Effector CD4-positive, alpha-beta T cell (primary cell): ENCODE results near the gene CCDC70. TPM values are rescaled to one million over a fixed set of nuclear protein-coding genes. Genes with fewer than 3 reads are reported as not detected.
A peak's percentile ranks its signal among the peaks of the same experiment; 100 is the strongest.
"Not testable (repeated sequence)": the region's sequence is repeated elsewhere in the genome, so short reads cannot be mapped to it uniquely, and the experiment has no call there.

Experiments used
- DNase-seq: peaks from one replicate; pipeline ENCODE4 v3.0.0-alpha.2; 2020
- total RNA-seq: gene quantifications from one replicate; lab custom pipeline; 2026; lab: John Stamatoyannopoulos, UW

Gene CCDC70
- not detected for total RNA-seq

GRCh38 chr13:51861723-51862300 is at the start of gene CCDC70:
TSS of gene CCDC70 (plus strand) at chr13:51861969. CDS start at chr13:51865412, 3,443 bp downstream.
- no peak for DNase-seq

DNA sequence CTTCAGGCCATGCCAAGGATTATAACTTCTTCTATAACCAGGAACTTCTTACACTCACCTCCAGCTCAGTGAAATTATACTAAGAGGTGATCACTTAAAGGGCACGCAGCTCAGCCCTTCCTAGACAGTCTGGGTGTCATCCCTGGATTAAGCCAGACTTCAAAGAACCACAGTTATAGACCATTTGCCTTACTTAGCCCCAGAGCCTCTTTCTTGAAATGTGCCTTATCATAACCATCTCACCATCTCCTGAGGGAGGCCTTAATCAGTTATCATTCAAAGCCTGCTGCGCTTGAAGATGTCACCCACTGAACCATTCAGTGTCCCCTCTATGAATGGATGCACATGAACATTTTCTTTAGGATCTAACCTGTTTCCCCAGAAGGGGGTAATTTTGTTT is 47.7 kb upstream of the CCDC70 start:
- no peak for DNase-seq

GRCh38 chr13:51814825-51815650 is 46.7 kb upstream of the CCDC70 start:
- DNase-seq = peak; percentile 61

DNA sequence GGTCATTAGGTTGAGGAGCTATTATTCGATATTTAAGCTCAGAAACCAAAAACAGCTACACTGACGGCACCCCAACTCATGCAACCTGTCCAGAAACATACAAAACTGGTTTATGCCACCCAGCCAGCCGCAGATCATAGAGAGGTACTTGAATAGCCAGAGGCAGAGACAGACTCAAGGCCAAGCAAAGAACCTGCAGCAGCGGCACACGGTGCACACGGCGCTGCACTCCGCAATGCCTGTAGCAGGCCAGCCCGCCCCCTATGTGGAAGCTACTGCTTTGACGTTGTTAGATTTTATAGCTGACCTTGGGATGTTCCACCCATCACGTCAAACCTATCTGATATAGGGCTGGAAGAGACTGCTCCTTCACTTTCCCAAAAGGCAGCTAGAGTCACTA is 45.9 kb upstream of the CCDC70 start:
- no peak for DNase-seq

DNA sequence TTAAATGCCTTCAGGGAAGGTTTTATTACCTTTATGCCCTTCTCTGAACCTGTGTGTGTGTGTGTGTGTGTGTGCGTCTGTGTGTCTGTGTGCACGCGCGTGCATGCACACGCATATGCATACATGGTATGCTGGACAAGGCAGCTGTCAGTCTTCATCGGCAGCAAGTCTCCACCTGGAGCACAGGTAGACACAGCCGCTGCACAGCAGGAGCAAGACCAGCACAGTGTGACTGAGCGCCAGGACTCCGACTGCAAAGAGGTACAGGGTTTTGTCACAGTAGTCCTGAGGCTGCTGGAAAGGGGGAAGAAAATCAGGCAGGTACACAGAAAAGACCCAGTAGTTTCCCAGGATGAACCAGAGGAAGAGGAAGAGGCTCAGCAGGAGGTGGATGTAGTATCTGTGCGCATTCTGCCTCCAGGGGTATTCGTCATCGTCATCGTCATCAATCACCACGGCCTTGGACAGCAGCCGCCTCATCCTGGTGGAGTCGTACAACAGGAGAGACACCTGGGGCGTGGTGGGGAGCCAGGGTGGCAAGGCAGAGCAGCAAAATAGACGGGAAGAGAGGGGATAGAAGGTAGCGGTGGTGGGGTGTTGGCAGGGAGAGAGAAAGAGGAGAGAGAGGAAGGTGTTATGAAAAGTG is 45.0 kb upstream of the CCDC70 start:
- DNase-seq = no peak

GRCh38 chr13:51817717-51818116 is 44.1 kb upstream of the CCDC70 start:
- DNase-seq = no peak

DNA sequence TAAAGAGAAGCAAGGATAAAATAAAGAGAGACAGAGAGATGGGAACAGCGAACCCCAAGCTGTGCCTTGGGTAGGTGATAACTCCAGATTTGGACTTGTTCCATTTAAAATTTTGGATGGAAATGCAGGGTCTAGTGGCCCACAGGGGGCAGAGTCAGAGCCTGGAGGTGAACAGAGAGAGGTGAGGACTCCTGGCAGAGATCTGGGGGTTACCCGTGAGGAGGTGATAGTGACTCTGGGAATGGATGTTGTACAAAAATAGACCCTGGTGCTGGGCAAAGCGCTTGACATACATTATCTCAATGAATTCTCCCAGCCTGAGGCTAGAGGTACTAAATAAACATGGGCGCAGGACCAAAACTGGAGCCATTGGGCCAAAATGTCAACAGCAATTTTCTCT is 43.5 kb upstream of the CCDC70 start:
- no peak for DNase-seq

DNA sequence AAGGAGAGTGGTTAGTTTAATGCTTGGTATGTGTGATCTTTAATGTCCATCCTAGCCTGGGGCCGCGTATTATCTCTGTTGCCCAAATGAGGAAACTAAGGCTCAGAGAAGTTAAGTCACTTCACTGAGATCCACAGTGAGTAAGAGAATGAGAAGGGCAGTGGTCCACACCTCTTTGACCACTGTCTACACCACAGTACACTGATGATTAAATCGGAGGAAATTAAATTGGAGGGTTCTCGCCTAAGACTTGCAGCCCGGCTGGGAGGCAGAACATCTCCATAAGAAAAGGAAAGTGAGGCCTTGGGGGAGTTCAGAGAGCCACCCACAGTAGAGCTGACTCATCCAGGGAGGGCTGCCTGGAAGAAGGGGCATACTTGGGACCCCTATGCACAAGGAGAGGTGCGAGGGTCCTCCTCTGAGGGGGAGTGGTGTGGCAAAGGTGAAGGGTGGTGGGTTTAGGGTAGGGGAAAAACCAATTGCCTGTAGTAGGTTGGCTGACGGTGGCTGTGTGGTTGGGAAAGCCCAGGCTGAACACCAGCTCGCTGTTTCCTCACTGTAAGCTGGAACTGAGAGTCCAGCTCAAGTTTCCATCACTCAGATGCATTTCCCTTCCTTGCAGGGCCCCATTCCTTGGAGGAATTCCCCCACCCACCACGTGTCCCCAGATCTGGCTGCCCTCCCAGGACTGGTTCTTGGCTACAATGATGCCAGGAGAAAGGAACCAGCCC is 42.8 kb upstream of the CCDC70 start:
- DNase-seq = no peak

DNA sequence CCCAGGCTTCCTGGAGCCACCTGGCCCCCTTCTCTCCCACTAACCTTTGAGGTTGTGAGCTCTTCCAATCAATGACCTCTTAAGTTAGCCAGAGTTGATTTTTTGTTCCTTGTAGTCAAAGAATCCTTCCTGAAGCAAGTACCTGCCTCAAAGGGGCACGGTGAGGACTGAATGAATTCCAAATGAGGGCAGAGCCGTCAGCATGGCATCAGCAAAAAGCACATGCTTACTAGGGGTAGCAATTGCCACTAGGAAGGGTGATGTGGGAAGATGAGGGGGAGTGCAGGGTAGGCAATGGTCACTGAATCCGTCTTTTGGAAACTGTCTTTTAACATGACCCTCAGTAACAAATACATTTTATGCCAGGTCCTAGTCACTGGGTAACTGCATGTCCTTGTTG is 42.2 kb upstream of the CCDC70 start:
- DNase-seq = no peak

GRCh38 chr13:51820016-51820597 is 41.7 kb upstream of the CCDC70 start:
- no peak for DNase-seq

- DNase-seq = no peak
Observed at GRCh38 chr13:51821606-51822005, 40.2 kb upstream of the CCDC70 start.

- peak; percentile 30 for DNase-seq
Observed at GRCh38 chr13:51822106-51822815, 39.5 kb upstream of the CCDC70 start.

DNA sequence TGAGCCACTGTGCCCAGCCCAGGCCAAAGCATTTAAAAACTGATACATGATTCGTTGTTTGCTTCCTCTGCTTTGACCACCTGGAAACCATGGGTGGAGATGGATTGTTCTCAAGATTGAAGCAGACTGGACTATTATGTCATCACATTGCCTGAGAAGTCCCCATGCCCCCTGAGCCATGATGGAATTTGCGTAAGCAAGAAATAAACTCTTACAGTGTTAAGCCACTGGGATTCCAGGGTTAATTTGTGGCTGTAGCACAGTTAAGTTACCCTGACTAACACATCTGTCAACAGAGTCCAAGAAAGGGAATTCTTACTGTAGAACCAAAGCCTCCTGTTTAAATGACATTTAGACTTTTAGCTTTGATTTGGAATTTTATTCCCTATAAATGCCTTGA is 38.4 kb upstream of the CCDC70 start:
- DNase-seq = no peak

- no peak for DNase-seq
Observed at GRCh38 chr13:51823863-51824262, 37.9 kb upstream of the CCDC70 start.

- not testable (repeated sequence) for DNase-seq
Observed at GRCh38 chr13:51824712-51825111, 37.1 kb upstream of the CCDC70 start.

DNA sequence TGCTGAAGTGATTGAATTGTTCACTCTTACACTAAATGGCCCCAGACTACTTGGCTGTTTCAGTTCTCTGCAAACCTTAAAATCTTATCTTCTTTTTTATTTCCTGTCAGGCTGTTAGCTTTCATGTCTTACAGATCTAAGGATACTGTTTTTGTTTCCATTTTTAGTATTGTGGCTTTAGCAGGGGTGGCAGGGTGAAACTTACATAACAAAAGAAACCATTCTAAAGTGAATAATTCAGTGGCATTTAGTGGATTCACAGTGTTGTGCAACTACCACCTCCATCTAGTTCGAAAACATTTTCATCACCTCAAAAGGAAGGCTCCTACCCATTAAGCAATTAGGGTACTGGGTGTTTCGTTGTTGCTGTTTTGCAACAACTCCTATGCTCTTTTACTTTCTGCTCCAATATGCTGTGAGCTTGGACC is 36.6 kb upstream of the CCDC70 start:
- DNase-seq = no peak

GRCh38 chr13:51825681-51826254 is 36.0 kb upstream of the CCDC70 start:
- DNase-seq = no peak

DNA sequence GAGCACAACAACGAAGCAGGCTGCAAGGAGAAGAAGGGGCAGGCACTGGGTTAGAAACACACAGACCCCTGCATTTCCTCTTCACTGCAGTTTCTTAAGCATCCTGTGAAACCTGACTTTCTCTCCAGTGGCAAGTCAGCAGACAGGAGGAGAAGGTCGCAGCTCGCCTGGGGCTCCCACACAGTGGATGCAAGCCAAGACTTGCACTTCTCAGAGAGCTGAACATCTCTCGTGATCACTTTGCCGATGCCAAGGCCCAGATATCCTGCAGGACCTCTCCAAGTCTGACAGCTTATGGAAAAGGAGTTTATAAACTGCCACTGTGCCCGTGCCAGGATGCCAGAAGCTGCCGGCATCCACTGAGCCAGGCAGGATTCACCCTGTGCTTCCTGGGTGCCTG is 35.2 kb upstream of the CCDC70 start:
- no peak for DNase-seq

GRCh38 chr13:51827254-51827653 is 34.5 kb upstream of the CCDC70 start:
- no peak for DNase-seq

GRCh38 chr13:51828730-51829567 is 32.8 kb upstream of the CCDC70 start:
- DNase-seq = no peak

- no peak for DNase-seq
Observed at GRCh38 chr13:51829568-51829899, 32.2 kb upstream of the CCDC70 start.
